DND-41 (cell line): Measurements from ENCODE around the gene IRF1.

Source experiments
- CTCF ChIP-seq: IDR thresholded peaks from 2 replicates; pipeline ENCODE4 v1.5.1; 2012; ENCODE audit warnings: borderline replicate concordance, low read length, moderate library complexity, mild to moderate bottlenecking; ENCODE audit not compliant: poor library complexity, severe bottlenecking; ENCODE audit errors: extremely low read depth
- EZH2 ChIP-seq: IDR thresholded peaks from 3 replicates; pipeline ENCODE4 v1.6.1; 2012; ENCODE audit warnings: borderline replicate concordance, low read depth, mild to moderate bottlenecking, moderate library complexity, low read length, inconsistent platforms; ENCODE audit not compliant: severe bottlenecking

- TF ChIP-seq CTCF (no peak), EZH2 (no peak)
These were observed 46.5 kb downstream of the IRF1 start for GRCh38 chr5:132444061-132444460.
